Right renal cortex interstitium (tissue), 3 donors: ENCODE data around the gene ATP1A2. TPM values are rescaled to one million over a fixed set of nuclear protein-coding genes. Genes with fewer than 3 reads are reported as not detected.
A peak's percentile ranks its signal among the peaks of the same experiment; 100 is the strongest.

Experiments
- DNase-seq, 3 donors: peaks; one replicate each; pipeline ENCODE4 v3.0.0-alpha.2; 2013; ENCODE audit warnings: low read depth in 3 of 3, low spot score in 2 of 3
- polyA plus RNA-seq, 3 donors: library from polyadenylated mRNA; unstranded; fragments of 120-200 nt; gene quantifications; one replicate each; pipeline ENCODE4 v1.2.1, GENCODE V29; 2013; ENCODE audit not compliant: insufficient read length in 3 of 3

The ATP1A2 gene
- polyA plus RNA-seq, 3 donors = 4.2 to 5.8 (median 4.6) TPM

DNA sequence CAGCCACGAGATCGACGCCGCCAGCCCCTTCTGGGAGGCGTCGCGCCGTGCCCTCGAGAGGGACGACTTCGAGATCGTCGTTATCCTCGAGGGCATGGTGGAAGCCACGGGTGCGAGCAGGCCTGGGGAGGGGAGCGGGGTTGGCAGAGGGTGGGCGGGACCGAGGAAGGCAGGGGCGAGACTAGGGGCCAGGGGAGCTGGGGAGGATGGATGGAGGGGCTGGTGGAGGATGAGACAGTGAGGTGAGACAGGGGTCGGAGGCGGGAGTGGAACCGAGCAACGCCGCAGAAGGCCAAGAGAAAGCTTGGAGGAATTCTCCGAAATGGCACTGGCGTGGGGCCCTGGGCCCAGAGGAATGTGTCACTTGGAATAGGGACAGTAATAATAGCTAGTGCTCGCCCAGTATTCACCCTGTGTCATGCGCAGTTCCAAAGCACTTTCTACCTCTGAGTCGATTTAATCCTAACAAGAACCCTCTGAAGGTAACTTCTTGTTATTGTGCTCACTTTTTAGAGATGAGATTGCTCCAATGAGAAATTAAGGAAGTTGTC is 30.7 kb upstream of the ATP1A2 start:
- DNase-seq = no peak

GRCh38 chr1:160085686-160086455 is 29.7 kb upstream of the ATP1A2 start:
- no peak for DNase-seq

- no peak for DNase-seq
These were observed 29.1 kb upstream of the ATP1A2 start for GRCh38 chr1:160086456-160086892.

DNA sequence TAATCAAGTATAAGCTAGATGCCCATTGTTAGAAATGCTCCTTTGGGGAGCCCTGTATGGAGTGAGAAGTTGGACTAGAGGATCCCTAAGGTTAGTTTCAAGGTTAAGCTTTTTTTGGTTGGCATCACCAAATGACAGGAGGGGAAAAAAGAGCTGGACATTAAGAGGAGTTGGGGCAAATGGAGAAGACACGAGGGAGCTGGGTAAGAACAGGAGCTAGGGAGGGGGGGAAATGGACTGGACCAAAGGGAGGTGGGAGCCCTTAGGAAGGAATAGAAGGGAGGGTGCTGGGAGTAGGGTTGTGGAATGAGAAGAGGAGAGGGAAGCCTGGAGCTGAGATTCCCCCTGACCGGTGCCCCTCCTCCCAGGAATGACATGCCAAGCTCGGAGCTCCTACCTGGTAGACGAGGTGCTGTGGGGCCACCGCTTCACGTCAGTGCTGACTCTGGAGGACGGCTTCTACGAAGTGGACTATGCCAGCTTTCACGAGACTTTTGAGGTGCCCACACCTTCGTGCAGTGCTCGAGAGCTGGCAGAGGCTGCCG is 28.4 kb upstream of the ATP1A2 start:
- no peak for DNase-seq

- no peak for DNase-seq
These were observed 25.7 kb upstream of the ATP1A2 start for GRCh38 chr1:160089883-160090282.

DNA sequence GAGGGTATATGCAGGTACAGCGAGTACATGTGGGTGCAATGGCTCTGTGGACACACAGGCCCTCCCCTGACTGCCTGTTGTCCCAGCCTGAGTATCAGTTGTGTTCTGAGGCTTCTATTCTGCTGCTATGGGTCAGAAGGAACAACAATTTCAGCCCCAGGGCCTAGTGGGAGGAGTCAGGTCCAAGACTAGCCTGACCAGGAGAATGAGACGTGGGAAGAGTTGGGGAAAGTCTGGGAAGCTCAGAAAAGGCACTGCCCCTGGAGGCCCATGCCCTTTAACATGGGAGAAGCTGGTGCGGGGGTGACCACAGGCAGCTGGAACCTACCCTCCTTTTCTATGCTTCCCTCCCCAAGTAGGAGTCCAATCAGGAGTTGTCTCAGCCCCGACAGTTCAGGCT is 24.8 kb upstream of the ATP1A2 start:
- no peak for DNase-seq

GRCh38 chr1:160091666-160092223 is 23.8 kb upstream of the ATP1A2 start:
- no peak for DNase-seq

- no peak for DNase-seq
These were observed 23.0 kb upstream of the ATP1A2 start for GRCh38 chr1:160092366-160093068.

DNA sequence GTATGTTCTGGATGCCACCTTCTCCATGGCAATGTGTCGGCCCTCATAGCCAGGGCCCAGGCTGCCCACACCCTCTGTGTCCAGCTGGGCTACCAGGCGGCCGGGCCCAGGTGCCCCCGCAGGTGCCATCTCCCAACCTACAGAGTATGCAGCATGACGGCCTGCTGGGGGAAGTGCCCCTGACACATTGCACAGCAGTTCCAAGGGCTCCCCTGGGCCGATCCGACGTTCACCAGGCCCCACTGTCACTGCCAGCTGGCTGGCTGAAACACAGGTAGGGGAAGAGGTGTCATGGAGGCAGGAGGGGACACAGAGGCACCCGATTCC is 22.5 kb upstream of the ATP1A2 start:
- no peak for DNase-seq

DNA sequence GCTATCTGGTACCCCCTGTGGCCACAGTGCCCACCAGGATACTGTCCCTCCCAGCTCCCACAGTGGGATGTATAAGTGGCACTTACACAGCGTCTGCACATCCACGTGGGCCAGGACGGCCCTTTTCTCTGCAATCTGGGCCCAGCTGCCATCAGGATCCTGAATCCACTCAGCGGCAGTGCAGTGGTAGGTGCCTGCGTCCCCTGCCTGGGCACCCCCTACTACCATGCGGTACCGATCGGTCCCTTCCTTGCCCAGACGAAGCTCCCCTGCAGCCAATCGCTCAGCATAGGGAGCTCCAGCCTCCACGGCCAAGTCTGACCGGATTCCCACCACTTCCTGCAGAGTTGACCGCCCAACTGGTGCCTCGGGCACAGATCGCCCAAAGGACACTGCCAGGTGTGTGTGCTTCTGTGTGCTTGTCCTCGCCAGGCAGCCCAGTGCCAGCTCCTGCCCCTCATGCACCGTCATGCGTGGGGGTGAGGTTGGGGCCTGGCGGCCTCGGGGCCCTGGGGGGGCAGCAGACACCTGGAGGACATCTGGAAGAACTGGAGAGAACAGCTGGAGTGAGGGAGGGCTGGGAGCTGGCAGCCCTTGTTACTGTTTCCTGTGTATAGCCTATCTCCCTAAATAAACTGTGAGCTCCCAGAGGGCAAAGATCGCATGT is 21.8 kb upstream of the ATP1A2 start:
- DNase-seq = no peak

DNA sequence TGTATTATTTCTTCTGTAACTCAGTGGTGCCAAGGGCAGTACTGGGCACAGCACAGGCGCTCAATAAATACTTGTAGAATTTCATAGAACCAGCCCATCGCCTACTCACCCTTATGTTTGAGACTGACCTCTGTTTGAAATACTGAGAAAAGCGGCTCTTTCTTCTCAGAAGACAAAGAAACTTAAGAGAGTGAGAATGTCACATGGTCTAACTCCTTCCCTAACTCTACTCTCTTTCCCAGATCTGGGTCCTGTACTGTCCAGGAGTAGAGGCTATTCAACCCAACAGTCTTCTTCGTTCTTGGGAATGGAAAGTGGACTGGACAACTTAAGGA is 21.3 kb upstream of the ATP1A2 start:
- no peak for DNase-seq

- no peak for DNase-seq
These were observed 20.8 kb upstream of the ATP1A2 start for GRCh38 chr1:160094806-160095205.

GRCh38 chr1:160095382-160096105 is 20.0 kb upstream of the ATP1A2 start:
- no peak for DNase-seq

DNA sequence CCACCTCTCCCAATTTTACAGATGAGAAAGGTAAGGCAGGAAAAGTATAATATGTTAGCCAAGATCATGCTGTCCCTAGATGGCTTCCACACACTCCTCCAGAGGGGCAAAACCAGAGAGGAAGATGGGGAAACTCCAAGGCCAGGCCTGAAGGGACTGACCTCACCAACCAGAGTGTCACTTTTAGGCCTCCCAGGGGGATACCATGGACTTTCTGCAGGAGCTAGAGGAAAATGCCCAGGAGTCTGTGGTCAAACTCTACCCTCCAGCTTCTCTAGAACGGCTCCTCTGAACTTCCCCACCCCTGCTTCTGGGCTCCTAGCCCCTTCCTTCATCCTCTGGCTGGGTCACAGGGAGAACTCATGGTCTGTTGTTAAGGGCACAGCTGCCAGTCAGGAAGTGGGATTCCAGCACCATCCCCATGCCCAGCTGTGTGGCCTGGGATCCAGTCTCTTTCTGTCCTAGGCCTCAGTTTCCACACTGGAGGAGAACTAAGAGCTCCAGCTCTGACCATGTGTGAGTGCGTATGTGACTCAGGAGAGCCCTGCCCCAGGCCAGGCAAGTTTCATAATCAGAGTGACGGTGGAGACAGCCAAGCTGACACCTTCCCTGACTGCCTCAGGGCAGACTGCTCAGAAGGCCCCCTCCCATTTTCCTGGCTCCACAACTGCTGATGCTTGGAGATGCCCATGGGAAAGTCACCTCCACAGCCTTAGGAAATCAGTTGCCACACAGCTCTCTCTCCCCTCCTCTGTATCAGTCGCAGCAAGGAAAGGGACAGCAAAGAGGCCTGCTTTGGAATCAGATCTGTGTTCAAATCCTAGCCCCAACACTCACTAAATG is 19.1 kb upstream of the ATP1A2 start:
- DNase-seq = no peak

DNA sequence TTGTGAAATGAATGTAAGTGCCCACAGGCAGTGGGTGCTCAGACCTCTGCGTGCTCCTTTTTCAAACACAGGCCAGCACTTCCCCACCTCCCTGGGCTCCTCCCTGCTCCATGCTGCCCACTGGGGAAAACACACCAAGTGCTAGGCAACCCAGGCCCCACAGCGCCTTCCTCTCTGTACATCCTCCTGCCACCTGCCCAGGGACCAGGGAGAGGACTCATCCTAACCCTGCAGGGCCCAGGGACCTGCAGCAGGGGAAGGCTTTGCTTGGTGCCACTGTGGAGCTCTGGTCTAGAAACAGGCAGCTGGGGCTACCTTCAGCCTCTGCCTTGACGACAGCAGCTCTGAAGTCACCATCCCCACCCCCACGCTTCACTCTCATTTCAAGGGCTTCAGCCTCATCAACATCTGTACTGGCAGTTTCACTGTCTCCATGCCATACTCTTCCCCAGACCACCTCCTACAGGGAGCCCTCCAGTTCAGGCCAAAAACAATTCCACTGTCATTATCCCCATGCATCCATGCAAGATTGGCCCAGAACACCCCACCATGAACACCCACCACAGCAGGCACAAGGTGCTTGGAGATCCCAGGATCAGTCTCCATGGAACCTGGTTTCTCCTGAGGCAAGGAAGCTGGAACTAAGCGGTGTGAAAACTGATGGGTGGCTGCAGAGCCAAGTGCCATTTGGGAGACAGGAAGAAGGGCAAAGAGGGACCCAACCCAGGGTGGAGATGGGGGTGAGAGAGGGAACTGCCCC is 18.2 kb upstream of the ATP1A2 start:
- DNase-seq = no peak

DNA sequence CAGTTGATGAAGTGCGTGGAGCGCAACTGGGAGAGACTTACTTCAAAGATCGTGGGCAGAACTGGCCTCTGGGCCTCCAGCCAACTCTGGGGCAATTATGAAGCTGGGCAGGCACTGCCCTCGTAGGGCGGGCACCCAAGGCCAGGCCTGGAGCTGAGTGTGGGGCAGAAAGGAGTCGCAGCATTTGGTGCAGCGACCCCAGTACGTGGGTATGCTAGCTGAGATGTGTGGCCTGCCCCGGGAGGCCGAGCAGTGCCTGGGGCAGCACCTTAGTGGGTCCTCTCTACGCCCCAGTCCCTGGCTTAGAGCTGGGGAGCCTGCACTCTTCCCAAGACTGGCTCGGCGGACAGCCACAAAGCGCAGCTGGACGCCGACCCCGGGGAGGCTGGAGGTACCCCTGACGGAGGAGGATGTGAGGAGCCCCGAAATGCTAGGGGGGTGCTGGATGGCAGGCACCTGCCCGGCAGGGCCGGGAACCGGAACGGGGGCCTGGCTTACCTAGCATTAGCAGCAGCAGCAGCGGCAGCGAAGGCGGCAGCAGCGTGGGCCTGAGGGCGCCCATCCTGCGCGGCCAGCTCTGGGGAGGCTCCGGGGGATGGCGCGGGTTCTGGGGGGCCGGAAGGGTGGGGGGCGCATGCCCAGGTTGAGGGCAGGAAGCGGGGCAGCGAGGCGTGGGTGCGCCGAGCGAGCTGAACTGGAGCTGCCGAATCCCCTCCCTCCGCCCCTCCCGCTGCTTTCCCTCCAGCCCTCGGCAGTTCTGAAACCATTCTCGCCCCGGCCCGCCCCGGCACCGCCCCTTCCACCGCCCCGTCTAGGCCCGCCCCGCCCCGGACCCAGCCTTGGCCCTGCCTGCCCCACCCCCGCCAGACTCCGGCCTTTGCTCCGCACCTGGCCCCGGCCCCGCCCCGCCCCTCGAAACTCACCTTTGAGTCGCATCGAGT is 17.4 kb upstream of the ATP1A2 start, which contains the start of gene IGSF8:
Gene IGSF8, minus strand, starts transcription at position 709 of the 941 bp plus-strand sequence. Its CDS starts 147 bp downstream, at position 562.
- no peak for DNase-seq

DNA sequence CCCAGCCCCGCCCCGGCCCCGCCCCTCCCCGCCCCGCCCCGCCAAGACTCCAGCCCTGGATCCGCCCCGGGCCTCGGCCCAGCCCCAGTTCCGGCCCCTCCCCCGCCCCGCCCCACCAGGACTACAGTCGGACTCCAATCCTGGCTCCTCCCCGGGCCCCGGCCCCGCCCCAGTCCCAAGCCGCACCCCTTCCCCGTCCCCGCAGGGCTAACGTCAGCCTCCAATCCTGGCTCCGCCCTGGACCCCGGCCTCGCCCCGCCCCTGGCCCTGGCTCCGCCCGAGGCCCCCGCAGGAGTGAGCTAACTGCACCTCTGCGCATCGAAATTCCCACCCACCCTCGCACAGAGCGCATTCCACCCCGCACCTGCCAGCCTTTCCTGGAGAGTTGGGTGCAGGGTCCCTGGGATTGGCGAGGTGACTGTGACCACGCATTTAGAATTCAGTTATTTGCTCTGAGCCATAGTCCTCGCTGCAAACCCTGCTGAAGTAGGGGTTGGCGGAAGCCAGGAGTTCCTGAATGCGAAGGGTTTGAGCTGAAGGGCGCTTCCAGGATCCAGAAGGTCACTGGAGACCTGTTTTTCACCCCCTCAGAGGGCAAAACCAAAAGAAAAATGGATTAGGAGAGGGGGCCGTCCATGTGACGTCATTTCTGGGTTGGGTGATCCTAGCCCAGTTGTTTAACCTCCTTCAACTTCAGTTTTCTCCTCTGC is 16.6 kb upstream of the ATP1A2 start:
- peak; percentile 82 to 89 (median 86) for DNase-seq
